Upper lobe of right lung (tissue), 1 donor: ENCODE results near the gene HIPK3. TPM values are rescaled to one million over a fixed set of nuclear protein-coding genes. Genes with fewer than 3 reads are reported as not detected.

Experiments used
- ATAC-seq: fragments of 200-7000 bp; cut with Tn5 transposase; one replicate; pipeline ENCODE4 v1.9.1; 2020; ENCODE audit warnings: mild to moderate bottlenecking, moderate library complexity
- DNase-seq: peaks from one replicate; pipeline ENCODE4 v3.0.0-alpha.2; 2020
- H3K27ac ChIP-seq: fragments of 200-600 bp; one replicate; pipeline ENCODE4 v1.8.0; 2022
- H3K27me3 ChIP-seq: fragments of 200-600 bp; one replicate; pipeline ENCODE4 v1.8.0; 2022; ENCODE audit warnings: mild to moderate bottlenecking
- H3K36me3 ChIP-seq: fragments of 200-600 bp; one replicate; pipeline ENCODE4 v1.8.0; 2022
- H3K4me1 ChIP-seq: fragments of 200-600 bp; one replicate; pipeline ENCODE4 v1.8.0; 2022
- H3K4me3 ChIP-seq: fragments of 200-600 bp; one replicate; pipeline ENCODE4 v1.8.0; 2022; ENCODE audit warnings: mild to moderate bottlenecking
- H3K9me3 ChIP-seq: fragments of 200-600 bp; one replicate; pipeline ENCODE4 v1.8.0; 2022
- CTCF ChIP-seq: fragments of 200-600 bp; IDR thresholded peaks from one replicate; pipeline ENCODE4 v1.8.0; 2022; ENCODE audit warnings: antibody characterized with exemption
- intact Hi-C: fragments of 100-400 bp; cut with DNase I; formaldehyde crosslinking; loops from one replicate; pipeline ENCODE4 v1.11.0; 2022
- total RNA-seq: library from RNA; stranded (reverse); fragmentation: NEBNext Ultra II Directional; extraction: Animal tissue kit (Norgen Biotek cat#: 25700); gene quantifications from one replicate; pipeline ENCODE4 v1.2.1, GENCODE V29; 2021
- donor health status: DM: no; HTN: yes; CAD: no; lungs with severe emphysema.

The HIPK3 gene
- total RNA-seq, 1 donor from 2014 or later = 146 TPM

DNA sequence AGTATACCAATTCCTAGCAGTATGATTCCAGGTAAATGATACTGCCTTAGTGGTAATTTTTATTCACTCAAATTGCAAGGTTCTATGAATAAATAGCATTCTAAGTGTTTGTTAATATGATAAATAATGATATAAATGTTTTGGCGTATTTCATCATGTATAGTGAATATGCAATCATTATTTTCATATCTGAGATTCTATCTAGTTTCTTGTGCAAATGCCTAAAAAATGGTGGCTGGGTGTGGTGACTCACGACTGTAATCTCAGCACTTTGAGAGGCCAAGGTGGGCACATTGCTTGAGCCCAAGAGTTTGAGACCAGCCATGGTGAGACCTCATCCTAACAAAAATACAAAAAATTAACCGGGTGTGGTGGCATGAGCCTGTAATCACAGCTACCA lies 13.9 kb downstream of the HIPK3 start:
- Histone ChIP-seq H3K27me3 (no peaks in the 10 kb centered on the region), H3K4me1 (peaks cover 37% of the 10 kb centered on the region), H3K27ac (no peak overlapping the region), H3K4me3 (no peak overlapping the region), H3K9me3 (no peaks in the 10 kb centered on the region), H3K36me3 (no peaks in the 10 kb centered on the region)
- TF ChIP-seq CTCF = no peak
- intact Hi-C loops = no loop called here
- DNase-seq (no peak), ATAC-seq (no peak)

- ATAC-seq (no peak), DNase-seq (no peak)
- peaks cover 29% of the 10 kb centered on the region for H3K4me1 ChIP-seq
- intact Hi-C loops = no loop called here
- no peak overlapping the region for H3K27ac ChIP-seq
- H3K4me3 ChIP-seq = no peak overlapping the region
- TF ChIP-seq CTCF = no peak
- no peaks in the 10 kb centered on the region for H3K27me3 ChIP-seq
- no peaks in the 10 kb centered on the region for H3K36me3 ChIP-seq
- no peaks in the 10 kb centered on the region for H3K9me3 ChIP-seq
Observed at GRCh38 chr11:33272338-33273107, 15.3 kb downstream of the HIPK3 start.

- ATAC-seq (no peak), DNase-seq (no peak)
- H3K4me1 ChIP-seq = peaks cover 40% of the 10 kb centered on the region
- no peaks in the 10 kb centered on the region for H3K36me3 ChIP-seq
- TF ChIP-seq CTCF = no peak
- no peaks in the 10 kb centered on the region for H3K27me3 ChIP-seq
- intact Hi-C loops = no loop called here
- no peaks in the 10 kb centered on the region for H3K9me3 ChIP-seq
- no peak overlapping the region for H3K4me3 ChIP-seq
- no peak overlapping the region for H3K27ac ChIP-seq
Observed at GRCh38 chr11:33273656-33274055, 16.5 kb downstream of the HIPK3 start.

DNA sequence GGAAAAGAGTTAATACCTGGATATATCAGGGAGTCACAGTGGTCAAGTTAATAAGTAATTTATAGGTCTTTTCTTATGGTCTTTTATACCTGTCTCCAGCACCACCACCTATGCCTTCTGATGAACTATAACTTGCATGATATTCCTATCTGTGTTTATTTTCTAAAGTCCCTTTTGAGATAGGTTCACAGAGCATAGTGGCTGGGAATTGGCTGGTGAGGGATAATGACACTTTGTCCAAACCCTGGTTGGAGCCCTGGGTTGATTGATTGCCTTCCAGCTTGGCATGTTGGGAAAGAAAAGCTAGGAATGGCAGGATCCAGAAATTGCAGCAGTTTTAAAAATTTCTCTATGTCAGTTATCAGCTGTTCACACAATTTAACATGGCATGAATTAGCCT lies 23.2 kb downstream of the HIPK3 start:
- intact Hi-C loops = no loop called here
- H3K27ac ChIP-seq = no peak overlapping the region
- DNase-seq (no peak), ATAC-seq (no peak)
- no peaks in the 10 kb centered on the region for H3K9me3 ChIP-seq
- no peak overlapping the region for H3K4me3 ChIP-seq
- no peaks in the 10 kb centered on the region for H3K27me3 ChIP-seq
- no peaks in the 10 kb centered on the region for H3K36me3 ChIP-seq
- no peak for TF ChIP-seq CTCF
- peaks cover 20% of the 10 kb centered on the region for H3K4me1 ChIP-seq

DNA sequence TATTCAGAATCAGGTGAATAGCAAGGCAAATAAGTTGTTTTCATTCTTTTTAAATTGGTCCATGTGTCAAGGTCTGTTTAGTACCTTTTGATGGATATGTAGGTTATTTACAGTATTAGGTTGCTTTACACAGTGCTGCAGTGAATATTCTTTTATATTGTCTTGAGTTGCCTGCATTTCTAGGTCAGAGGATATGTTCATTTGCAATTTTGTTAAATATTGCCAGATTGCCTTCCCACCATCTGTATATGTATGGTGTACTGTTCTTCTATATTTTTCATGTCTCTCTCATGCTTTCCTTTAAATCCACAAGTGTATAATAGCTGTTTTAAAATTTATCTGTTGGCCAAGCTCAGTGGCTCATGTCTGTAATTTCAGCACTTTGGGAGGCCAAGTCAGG lies 24.6 kb downstream of the HIPK3 start:
- H3K9me3 ChIP-seq = no peaks in the 10 kb centered on the region
- H3K27ac ChIP-seq = no peak overlapping the region
- ATAC-seq = no peak
- H3K27me3 ChIP-seq = no peaks in the 10 kb centered on the region
- no peak for DNase-seq
- peaks cover 4% of the 10 kb centered on the region for H3K36me3 ChIP-seq
- H3K4me3 ChIP-seq = no peak overlapping the region
- peaks cover 16% of the 10 kb centered on the region for H3K4me1 ChIP-seq
- no peak for TF ChIP-seq CTCF
- intact Hi-C loops = no loop called here

- Histone ChIP-seq H3K9me3 (no peaks in the 10 kb centered on the region), H3K36me3 (peaks cover 30% of the 10 kb centered on the region), H3K4me3 (no peak overlapping the region), H3K27me3 (no peaks in the 10 kb centered on the region), H3K27ac (no peak overlapping the region), H3K4me1 (peaks cover 3% of the 10 kb centered on the region)
- DNase-seq = no peak
- TF ChIP-seq CTCF = no peak
- no peak for ATAC-seq
- intact Hi-C loops = no loop called here
Observed at GRCh38 chr11:33284818-33285217, 27.6 kb downstream of the HIPK3 start.
